NCI-H1417 treated with DMSO at 0.1 percent for 48 hours (cell line): ENCODE measurements around the gene RASGEF1C.

Experiments used
- DNase-seq: peaks from one replicate; lab custom pipeline; 2025; lab: John Stamatoyannopoulos, UW

The RASGEF1C gene

DNA sequence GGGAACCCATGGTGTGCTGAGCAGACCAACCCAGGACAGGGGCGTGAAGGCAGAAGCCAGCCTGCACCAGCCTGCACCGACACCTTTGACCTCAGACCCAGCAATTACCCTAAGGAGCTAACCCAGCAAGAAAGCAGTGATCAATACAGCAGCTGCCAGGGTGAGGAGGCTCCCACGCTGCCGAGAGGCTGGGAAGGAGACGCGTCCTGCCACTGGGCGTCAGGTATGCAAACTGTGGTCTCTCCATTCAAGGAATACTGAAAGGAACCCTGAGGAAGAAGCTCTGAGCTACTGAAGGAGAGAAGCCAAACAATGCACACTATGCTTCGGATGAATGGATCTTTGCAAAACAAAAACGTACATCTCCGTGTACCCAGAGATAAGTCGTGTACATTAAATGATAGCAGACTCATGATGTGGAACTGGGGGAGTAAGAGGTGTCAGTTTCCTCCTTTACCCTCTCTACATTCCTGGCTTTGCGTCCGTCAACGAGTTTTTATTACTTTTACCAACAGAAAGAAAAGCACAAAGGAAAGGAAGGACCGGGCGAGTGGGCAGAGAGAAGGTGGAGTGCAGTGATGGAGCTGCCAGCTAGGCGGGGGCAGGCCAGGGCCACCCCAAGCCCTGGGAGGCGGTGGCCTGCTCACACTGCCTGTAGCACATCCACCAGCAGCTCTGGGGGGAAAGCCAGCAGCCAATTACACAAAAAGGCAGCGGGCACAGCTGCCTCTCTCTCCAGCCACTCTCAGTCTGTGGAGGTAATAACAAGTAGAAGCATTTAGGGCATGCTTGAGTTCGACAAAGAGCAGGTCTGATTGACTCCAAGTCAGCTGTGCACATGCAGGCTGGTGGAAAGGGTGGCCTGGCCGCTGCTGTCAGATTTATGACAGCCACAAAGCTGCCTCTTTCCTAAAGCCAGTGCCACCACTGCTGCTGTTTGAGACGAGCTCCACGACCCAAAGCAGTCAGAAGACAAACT lies 29.3 kb downstream of the RASGEF1C start:
- DNase-seq: no peak

DNA sequence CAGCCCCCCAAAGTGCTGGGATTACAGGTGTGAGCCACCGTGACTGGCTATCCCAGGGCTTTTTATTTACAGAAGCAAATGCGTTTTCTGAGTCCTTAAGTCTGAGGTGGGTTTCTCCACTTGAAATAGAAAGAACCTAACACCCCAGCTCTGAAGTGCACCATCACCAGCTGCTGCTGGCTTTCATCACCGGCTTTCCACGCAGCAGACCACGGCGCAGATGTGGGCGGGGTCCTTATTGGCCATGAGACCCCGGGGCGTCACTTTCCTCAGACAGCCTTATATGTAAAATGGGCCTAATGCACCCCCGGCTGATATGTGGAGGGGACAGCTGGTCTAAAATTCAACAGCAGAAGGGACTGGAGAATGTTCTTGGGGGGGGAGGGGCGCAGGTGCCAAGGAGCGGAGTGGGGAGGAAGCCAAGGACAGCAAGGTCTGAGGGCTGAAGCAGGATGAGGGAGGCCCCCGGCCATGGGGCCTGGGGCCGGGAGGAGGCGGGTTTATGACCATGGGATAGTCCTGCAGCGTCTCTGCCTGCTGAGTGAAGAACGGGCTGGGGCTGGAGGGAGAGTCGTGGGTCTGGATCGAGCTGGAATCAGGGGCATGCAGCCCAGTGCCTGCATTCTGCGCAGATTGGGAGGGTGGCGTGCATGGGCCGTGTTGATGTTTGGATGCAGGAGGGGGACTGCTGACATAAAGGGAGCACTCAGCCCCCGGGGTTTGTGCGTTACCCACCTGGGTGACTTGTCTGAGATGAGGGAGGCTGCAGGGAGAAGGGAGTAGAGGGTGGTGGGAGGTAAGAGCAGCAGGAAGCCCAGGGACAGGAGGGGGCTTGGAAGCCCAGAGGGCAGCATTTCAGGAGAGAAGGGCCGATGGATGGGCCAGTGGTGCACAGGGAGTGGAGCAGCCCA lies 30.2 kb downstream of the RASGEF1C start:
- DNase-seq: no peak

DNA sequence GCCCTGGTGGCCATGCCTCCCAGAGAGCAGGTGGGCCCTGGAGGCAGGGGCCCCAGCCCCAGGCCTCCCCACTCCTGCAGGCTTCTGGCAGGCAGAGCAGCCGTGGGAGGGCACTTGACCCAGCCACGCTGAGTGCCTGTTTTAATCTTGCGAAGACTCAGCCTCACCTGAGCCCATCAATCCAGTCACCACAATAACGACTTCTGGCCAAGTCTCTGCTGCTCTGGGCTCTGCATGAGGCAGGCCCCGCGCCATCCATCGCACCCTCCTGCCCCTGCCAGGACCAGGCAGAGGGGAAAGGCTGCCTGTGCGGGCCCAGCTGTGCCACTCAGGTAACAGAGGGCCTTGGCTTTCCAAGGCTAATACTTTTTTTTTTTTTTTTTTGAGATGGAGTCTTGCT lies 32.8 kb downstream of the RASGEF1C start:
- DNase-seq: no peak

DNA sequence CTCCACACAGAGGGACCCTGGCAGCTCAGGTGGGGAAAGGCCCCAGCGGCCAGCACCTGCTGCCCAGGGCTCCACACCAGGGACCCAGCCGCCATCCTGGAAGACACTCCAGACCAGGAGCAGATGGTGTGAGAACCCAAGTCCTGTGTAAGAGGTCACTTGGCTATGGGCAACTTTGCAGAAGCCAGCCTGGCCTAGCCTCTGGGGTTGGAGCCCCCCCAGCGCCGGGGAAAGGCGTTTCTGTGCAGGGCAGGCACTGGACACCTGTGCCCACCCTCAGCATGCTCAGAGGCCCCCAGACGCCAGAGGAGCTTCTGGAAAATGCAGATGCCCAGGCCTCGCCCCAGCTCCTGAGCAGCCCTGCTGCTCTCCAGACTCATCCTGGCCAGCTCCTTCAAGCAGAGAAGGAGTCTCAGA lies 34.0 kb downstream of the RASGEF1C start:
- no peak for DNase-seq

DNA sequence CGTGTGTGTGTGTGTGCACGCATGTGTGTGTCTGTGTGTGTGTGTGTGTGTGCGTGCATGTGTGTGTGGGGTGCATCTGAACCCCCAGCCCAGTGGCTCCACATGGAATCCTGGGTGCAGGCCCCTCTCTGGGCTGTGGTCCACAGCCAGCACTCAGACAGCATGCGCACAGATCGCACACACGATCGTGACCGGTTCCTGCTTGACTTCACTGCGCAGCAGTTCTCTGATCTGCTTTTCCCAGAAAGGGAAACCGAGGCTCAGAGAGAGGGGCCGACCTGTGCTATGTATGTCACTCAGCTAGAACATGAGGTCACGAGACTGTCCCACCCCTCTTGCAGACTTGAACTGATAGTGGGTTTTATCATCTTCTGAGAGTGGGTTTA lies 34.4 kb downstream of the RASGEF1C start:
- DNase-seq: no peak

DNA sequence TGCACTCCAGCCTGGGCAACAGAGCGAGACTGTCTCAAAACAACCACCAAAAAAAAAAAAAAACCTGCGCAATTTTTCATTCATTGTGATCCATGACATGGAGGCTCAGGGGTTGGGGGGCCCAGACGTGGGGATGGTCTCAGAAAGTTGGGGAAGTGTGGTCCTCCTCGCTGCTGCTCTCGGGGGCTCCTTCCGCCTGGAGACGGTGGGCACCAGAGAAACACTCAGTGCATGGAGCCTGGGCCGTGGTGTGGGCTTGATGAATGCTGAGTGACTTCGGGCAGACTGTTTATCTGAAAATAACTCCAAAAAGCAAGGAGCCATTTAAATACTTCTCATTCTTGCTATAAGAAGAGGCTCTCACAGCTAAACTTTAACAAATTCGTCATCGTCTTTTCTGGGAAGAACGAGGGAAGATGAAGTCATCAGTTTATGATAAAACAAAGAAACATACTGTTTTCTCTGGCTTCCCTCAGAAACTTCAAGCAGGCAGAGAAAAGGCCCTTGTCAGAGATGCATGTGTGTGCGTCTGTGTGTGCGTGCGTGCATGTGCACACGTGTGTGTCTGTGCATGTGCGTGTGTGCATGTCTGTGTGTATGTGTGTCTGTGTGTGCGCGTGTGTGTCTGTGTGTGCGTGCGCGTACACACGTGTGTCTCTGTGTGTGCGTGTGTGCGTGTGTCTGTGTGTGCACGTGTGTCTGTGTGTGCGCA lies 35.0 kb downstream of the RASGEF1C start:
- DNase-seq: no peak

DNA sequence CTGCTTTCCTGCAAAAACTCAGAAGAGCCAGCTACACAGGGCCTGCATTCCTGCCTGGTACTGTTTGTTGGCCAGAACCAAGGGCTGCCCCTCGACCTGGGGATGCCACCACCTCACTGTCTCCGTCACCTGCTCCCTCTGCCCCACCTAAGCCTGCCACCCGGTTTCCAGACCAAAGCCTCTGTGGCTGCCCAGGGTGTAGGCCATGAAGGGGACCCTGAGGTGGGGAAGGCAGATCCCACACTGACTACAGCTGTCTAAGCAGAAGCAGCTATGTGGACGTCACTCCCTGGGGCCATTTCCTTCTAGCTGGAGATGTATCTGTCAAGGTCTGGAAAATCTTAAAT lies 35.8 kb downstream of the RASGEF1C start:
- DNase-seq: no peak

DNA sequence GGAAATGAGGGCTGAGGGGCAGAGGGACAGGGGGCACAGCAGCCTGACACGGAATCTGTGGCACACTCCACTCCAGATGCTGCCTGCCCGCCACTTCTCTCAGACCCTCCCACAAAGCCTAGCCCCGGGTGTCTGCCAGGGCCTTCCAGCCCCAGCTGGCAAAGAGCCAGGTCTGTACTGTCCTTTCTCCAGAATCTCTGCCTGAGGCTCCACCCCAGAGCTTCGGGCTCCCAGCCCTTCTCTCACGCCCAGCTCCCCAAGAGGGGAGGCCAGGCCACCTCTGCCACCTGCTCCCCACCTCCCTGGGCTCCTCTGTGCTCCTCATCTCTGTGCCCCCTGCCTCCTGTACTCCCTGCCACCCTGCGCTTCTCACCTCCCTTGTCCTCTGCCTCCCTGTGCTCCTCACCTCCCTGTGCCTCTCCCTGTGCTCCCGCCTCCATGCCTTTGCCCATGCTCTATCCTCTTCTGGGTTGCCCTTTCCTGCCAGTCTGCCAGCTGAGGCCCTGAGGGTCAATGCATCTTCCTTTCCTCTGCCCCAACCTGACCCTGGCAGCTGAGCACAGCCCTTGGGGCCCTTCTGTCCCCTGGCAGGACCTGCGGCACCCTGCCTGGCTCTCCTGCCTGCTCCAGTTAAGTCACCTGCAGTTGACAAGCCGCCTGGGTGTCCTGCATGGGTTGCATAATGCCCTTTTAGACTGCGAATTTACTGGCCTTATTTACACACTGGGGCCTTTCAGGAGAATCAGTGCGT lies 36.4 kb downstream of the RASGEF1C start:
- no peak for DNase-seq

DNA sequence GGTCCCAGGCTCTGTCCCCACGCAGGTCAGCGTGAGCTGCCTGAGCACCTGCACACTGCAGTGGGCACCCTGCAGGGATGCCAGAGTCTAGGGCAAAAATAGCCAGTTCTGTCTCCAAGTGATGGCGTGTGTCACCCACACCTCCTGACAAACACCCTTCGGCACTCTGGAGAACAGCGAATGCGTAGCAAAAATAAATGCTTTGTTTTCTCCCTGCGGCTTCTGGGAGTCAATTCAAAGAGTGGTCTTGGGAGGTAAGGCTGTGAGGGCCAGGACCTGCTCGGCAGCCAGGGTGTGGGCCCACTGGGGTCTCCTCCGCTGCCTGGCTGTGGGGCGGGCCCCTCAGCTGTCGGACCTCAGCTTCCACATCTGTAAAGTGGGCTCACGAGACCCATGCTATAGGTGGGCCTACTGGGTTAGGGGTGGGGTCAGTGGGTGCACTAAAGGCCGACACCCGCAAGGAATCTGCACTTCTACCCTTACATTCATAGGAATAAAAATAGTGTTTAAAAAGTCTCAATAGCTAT lies 37.4 kb downstream of the RASGEF1C start:
- no peak for DNase-seq

DNA sequence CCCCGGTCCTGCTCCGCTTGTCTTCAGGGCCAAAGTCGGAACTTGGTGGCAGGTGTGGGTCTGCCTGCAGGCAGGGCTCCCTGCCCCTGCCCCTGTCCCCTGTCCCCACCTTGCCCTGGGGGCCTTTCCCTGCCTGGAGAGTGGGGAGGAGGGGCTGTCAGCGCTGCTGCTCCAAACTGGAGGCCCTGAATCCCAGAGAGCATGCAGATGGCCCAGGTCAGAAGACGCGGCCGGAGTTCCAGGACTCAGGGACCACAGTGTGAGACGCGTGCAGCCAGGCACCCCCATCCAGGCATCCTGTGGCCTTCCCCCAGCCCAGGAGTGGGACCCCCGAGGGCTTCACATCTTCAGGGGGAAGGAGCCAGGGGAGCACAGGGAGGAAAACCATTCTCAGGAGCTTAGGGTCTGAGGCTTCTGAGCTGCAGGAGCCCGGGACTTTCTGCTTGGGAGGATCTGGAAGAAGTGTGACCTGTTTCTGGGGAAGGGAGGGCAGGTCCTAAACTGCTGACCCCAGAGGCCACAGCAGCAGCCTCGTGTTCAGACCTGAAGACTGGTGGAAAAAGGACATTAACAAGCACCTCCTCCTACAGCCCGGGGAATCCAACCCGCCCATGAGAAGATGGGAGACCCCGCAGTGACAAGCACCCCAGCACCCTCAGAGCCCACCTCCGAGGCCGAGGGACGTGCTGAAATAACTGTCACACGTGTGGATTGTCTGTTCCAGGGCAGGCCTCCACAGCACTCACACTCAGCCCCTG lies 38.0 kb downstream of the RASGEF1C start:
- DNase-seq: no peak

DNA sequence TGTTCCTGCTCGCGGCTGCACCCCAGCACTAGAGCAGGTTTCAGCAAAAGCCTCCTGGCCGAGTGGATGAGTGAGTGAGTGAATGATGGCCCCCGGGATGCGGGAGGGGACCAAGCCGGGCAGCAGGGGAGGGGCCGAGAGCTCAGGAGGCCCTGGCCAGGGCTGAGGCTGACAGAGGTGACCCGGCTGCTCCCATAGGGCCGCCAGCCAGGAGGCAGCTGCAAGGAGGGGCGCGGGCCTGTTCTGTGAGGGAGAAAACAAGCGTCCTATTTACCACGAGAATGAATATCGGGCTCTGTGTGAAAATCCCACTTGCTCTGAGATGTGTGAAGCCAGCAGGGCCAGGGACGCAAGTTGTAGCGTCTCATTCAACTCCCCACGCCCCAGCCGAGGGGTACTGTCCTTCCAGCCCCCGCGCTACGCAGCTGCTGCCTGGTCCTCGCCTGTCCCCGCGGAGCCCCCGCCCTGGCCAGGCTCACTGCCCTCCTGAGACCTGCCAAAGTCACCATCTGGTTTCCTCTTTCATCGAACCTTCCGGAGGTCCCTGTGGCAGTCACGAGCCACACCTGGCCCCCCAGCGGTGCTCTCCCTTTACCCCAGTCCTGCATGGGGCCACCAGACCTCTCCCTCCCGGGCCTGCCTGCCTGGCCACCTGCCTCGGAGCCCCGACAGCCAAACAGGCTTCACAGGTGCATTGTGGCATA lies 38.8 kb downstream of the RASGEF1C start:
- no peak for DNase-seq

DNA sequence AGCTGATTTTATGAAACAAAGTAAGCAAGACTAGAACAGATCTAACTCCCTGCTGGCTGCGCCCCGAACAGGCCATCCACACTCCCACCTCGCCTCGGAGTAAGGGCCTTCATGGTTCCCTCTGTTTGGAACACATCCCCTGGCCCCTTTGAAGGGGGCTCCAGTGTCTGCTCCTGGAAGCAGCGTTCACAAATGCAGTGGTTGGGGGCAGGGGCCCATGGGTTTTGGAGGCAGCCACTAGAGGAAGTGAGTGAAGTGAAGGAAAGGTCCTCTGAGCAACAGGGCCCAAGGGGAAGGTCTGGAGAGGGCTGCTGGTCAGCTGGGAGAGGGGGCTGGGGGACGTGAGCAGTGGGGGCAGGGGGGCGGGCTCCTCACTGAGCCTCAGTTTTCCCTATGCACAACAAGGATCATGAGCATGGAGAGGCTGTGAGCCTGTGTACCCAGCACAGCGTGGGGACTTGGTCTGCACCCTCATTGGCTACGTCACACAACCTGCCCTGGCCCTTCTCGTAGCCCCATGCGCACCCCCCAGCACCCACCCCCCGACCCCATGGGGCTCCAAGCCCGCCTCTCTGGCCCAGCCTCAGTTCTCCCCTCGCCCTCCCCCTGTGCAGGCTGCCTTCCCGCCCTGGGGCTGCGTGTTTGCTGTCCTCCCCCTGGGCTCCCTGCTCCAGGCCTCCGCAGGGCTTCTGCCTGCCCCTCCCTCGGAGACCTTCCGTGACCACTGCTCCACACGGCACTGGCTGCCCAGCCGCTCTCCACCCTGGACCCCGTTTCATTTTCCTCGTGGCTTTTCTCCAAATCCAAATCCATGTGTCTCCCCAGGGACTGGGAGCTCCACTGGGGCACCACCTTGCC lies 39.5 kb downstream of the RASGEF1C start:
- no peak for DNase-seq

DNA sequence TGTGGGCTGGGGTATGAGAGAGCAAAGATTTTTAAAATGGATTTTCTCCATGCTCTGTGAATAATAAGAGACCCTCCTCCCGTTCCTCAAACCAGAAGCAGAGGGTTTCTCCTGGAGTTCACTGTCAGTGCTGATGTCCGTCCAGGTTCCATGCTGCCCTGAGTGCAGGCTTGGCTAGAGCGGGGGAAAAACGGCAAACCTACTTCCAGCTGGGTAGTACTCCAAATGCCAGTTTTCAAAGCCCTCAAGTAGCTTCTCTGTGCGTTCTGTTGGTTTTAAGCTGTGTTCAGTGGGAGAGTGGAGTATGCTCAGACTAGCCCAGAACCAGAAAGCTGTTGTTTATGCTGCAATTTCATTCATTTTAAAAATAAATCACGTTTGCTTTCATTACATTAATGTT lies 40.3 kb downstream of the RASGEF1C start:
- DNase-seq: no peak

DNA sequence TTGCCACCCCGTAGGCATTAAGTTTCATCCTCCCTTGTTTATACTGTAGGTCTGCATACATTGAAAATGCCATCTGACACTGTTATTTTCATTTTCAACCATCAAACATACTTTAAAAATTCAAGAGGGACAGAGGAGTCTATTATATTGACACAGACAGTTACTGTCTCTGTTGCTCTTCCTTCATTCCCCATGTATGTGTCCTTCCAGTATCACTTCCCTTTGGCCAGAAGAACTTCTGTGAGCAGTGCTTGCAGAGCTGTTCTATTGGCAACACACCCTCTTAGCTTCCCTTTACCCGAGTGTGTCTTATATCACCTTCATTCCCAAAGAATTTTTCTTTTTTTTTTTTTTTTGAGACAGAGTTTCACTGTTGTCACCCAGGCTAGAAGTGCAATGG lies 42.8 kb downstream of the RASGEF1C start:
- no peak for DNase-seq

DNA sequence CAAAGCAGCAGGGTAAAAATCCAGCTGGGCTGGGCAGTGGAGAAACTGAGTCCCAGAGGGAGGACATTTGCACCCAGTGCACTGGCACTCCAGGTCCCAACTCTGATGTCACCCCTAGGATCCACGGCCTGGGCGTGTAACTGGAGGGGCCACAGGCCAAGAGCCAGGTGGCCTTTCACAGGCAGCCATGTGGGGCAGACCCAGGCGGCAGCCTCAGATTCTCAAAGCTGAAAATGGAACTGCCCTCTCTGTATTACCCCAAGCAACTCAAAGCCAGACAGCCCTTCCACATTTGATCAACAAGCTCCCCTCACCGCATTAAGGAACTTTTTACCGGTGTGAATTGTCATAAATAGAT lies 46.7 kb downstream of the RASGEF1C start:
- DNase-seq: no peak

DNA sequence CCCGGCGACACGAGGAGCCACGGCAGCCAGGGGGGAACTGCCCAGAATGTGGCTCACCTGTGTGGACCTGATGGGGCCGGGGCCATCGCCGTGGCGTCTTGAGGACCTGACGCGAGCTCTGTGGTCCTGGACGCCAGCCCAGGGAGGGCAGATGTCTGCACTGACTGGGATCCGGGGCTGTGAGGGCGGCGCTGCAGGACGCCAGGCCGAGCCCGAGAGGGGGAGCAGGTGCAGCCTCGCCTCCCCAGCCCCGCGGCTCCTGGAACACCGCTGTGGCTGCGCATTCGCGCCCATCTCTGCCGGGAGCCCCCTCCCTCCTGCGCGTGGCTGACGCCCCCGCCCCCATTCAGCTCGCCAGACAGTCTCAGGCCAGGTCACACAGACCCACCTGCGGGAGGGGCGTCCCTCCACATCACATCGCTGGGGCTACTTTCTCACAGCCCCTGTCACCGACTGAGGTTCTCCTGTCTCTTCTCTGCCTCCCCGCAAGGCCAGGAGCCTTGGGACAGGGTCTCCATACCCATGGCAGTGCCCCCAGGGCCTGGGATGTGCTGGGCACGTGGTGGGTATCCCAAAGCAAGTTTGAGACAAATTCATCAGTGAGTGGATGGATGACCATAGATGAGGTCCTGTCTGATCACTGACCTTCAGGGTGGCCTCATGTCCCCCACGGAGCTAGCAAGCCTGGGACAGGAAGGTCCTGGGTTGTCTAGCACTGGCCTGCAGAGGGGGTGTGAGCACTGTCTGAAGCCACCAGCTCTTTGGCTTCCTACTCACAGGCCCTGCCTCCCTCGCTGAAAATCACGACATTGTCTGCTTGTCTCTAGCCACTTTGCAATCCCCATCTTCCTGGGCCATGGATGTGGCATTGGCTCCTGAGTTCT lies 47.3 kb downstream of the RASGEF1C start:
- DNase-seq: no peak

DNA sequence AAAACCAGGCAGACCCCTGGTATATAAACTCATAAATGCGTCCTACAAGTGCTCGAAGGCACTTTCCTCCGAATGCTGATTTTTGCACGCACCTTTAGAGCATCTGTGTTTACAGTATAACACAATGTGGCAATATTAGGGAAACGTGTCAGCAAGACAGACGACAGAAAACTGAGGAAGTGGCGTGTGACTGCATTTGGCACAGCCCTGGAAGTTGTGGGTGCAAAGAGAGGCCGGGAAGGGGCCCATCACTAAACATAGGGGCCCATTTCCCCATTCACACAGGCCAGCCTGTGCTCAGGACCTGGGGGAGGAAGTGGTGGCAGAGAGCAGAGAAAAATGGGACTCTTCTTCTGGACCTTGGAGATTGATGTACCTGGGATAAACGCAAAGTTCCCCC lies 48.2 kb downstream of the RASGEF1C start:
- DNase-seq: no peak

DNA sequence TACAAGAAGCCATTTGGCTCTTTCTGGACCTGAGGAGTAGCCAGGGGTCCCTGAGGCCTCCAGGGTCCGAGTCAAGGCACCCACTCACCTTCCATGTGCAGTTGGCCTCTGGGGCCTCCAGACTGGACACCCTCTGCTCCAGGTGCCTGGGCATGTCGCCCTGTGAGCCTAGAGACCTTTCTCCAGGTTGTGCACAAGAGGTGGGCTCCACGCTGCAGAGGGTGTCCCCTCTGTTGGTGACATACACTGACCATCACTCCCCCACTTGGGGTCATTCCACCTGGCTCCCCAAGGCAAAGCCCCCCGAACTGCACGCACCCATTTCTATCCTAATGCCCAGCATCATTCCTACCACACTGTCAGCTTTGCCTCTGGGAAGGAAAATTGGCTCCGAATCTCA lies 48.8 kb downstream of the RASGEF1C start:
- DNase-seq: no peak
